AG04449 (cell line): ENCODE data around the gene CAMTA1.

Source experiments
- CTCF ChIA-PET: fragments of 350-600 bp; formaldehyde crosslinking; extraction: SDS; loops from one replicate; lab custom pipeline; 2021; ENCODE audit warnings: antibody characterized with exemption; lab: Yijun Ruan, JAX
- POLR2A ChIA-PET: fragments of 400-600, 350-600 bp; formaldehyde crosslinking; extraction: SDS; loops from one replicate; lab custom pipeline; 2020; ENCODE audit warnings: antibody characterized with exemption, inconsistent platforms; lab: Yijun Ruan, JAX
- DNase-seq: peaks from one replicate; pipeline ENCODE4 v3.0.0-alpha.2; 2010; ENCODE audit warnings: low read depth, low spot score
- H3K4me3 ChIP-seq: 2 replicates; pipeline ENCODE4 v1.5.1; 2011; ENCODE audit warnings: low read depth, mild to moderate bottlenecking, control low read depth, low read length
- CTCF ChIP-seq: IDR thresholded peaks from one replicate; pipeline ENCODE4 v1.5.1; 2011; ENCODE audit warnings: mild to moderate bottlenecking, moderate library complexity, low read length, control low read depth, inconsistent platforms; ENCODE audit not compliant: insufficient read depth; ENCODE audit errors: missing control alignments

CAMTA1 gene

GRCh38 chr1:7642781-7643529 lies 857.7 kb downstream of the CAMTA1 start:
- POLR2A ChIA-PET = no interaction called here

GRCh38 chr1:7643530-7643929 lies 858.3 kb downstream of the CAMTA1 start:
- no peak for DNase-seq
- CTCF ChIA-PET = interaction anchor here (0.8 to 6.1 kb wide), 5 partner anchors 62 to 754 kb away, joined by 3 to 58 read pairs (median 3); no protein-coding TSS in a partner anchor
- H3K4me3 ChIP-seq = no peak overlapping the region
- POLR2A ChIA-PET = no interaction called here
- no peak for TF ChIP-seq CTCF

More at GRCh38 chr1:7642781-7643529, 857.7 kb downstream of the CAMTA1 start:
- CTCF ChIA-PET = interaction anchor here (1.0 to 6.1 kb wide), 3 partner anchors 110 to 753 kb away, joined by 3 to 58 read pairs (median 3); no protein-coding TSS in a partner anchor
- DNase-seq = no peak
- H3K4me3 ChIP-seq = no peak overlapping the region
- no peak for TF ChIP-seq CTCF

GRCh38 chr1:7644086-7644485 lies 858.8 kb downstream of the CAMTA1 start:
- POLR2A ChIA-PET = no interaction called here
- TF ChIP-seq CTCF = no peak

GRCh38 chr1:7644961-7645750 lies 859.9 kb downstream of the CAMTA1 start:
- H3K4me3 ChIP-seq = no peak overlapping the region
- no peak for DNase-seq
- POLR2A ChIA-PET = interaction anchor here (0.6 kb wide), 1 partner anchor 425 kb away, joined by 3 read pairs; no protein-coding TSS in a partner anchor
- TF ChIP-seq CTCF = no peak
- CTCF ChIA-PET = interaction anchor here (0.7 to 6.1 kb wide), 15 partner anchors 13 to 926 kb away, joined by 3 to 58 read pairs (median 3); no protein-coding TSS in a partner anchor

More at GRCh38 chr1:7644086-7644485, 858.8 kb downstream of the CAMTA1 start:
- no peak for DNase-seq
- no peak overlapping the region for H3K4me3 ChIP-seq
- CTCF ChIA-PET = interaction anchor here (0.7 to 6.1 kb wide), 9 partner anchors 36 to 925 kb away, joined by 3 to 58 read pairs (median 3); no protein-coding TSS in a partner anchor

- ChIA-PET POLR2A (no interaction called here), CTCF (interaction anchor here (1.1 to 6.1 kb wide), 7 partner anchors 14 to 604 kb away, joined by 3 to 58 read pairs (median 4); no protein-coding TSS in a partner anchor)
- TF ChIP-seq CTCF = no peak
- no peak overlapping the region for H3K4me3 ChIP-seq
- DNase-seq = no peak
Measured at GRCh38 chr1:7645751-7646048, 860.4 kb downstream of the CAMTA1 start.
